RPMI8226 (cell line): ENCODE measurements around the gene PNLIPRP2.

Source experiments
- DNase-seq: peaks from one replicate; pipeline ENCODE4 v3.0.0-alpha.2; 2015

PNLIPRP2 gene

DNA sequence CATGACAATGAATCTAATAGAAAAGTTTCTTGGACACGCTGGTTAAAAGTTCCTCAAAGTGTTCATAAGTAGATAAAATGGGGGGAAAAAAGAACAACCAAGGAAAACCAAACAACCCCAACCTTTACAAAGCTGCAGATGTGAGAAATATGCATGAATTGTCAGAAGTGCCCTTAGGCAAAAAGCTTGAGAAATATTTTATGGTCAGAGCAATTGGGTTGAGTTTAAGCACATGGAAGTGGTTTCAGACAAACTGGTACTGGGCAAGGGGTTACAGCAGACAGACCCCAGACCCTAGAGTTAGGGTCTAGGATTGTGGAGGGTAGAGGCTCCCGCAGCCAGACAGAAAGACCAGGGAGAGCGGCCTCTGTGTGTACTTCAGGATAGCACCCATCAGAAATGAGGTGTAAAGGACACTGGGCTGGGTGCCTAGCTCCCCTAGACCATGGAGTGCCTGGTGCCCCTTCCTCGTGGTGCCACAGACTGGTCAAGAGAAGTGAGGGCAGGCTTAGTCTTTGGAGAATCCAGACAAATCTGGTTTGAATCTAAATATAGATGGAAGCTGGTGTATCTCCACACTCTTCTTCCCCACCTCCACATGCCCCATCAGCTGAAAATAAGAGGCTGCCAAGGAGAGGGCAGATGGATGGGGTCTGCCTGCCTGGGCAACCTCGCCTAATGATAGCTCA, 37.3 kb downstream of the PNLIPRP2 start:
- no peak for DNase-seq

DNA sequence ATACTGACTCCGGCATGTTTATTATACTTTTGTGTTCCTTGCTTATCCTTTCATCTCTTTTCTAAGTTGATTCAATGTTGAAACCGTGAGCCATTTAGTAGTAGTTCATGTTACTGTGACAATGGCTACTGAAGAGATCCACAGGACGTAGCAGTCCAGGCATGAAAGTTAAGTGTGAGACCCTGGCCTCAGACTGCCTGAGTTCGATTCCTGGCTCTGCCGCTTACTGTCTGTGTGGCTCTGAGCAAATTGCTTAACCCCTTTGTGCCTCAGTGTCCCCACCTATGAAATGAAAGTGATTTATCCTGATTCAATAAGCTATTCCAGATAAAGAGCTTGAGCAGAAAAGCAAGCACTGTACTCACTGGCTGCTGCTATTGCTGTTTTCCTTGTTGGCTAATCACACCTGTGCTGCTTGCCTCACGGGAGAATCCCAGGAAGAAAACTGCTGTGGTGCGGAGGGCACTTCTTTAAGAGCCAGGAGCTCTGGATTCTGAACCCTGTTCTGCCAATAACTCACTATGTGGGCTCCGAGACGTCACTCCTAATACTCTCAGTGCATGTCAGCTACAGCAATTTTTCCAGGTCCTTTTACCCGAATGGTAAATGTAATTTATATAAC, 38.4 kb downstream of the PNLIPRP2 start:
- no peak for DNase-seq

DNA sequence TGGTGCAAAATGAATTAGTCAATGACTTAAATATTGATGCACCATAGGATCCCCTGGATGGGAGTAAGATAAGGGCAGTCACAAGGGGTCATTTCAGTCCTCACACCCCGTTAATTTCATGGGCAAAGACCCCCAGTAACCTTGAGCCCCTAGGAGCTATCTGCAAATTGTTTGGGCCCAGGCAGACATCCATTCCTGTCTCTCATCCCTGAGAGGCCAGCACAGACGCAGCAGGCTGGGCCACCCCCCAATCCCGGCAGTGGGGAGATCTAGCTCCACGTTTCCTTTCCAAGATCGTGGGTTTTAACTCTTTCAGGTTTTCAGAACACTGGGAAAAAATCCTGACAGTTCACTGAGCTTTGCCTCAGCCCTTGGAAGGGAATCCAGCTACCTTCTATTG, 40.1 kb downstream of the PNLIPRP2 start:
- DNase-seq = no peak

DNA sequence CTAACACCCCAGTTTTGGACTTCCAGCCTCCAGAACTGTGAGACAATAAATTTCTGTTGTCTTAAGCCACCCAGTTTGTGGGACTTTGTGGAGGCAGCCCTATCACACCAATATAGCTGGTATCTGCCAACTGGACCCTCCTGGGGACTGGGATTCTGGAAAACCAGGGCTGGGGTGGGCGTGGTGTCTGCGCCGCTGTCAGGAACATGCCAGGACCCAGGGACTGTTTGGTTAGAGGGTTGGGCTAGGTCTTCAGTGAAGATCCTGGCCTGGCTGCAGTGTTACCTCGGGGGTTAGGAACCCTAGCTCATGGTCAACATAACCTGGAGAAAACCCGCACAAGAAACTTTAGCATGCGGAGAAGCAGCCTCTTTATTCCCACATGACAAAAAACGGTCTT, 42.6 kb downstream of the PNLIPRP2 start:
- DNase-seq = no peak

DNA sequence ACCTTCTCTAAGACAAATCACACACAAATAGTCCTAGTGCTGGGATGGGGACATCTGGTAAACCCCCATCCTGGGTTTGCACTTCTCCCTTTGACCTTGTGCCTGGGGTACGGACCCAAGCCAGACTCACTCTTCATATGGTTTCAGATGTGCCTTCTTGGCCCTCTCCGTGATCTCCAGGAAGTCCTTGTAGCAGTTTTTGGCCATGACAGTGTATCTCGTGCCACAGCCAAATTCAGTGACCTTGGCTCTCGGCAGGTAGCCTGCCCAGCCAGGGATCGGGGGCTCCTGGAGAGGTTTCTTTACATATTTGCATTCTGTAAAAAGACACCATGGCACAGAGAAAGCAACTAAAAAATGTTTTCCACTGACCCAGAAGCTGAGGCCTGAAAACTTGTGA, 43.9 kb downstream of the PNLIPRP2 start:
- no peak for DNase-seq

DNA sequence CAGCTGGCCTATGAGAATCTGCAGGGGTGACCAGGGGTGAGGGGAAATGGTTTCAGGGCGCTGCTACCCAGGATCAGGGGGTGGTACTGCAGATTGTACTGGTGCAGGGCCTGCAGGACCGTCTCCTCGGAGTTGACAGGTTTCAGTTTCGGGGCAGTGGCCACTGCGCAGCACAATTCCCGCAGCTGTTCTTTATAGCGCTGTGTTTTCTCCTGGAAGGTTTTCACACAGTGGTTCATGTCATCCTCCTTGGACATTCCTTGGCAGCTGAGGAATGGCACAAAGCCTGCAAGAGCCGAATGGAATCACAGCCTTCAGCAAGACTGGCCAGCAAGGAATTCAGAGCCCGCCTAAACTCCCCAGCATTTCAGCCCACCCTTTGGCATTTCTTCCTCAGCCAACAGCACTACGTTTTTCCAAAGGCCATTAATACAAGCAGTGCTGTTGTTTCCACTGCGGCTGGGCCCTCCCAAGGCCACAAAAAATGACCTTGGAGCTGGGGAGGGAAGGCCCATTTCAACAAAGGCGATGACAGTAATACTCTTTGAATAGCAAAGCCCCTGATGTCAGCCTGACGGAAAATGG, 44.9 kb downstream of the PNLIPRP2 start:
- DNase-seq = peak; percentile 25

DNA sequence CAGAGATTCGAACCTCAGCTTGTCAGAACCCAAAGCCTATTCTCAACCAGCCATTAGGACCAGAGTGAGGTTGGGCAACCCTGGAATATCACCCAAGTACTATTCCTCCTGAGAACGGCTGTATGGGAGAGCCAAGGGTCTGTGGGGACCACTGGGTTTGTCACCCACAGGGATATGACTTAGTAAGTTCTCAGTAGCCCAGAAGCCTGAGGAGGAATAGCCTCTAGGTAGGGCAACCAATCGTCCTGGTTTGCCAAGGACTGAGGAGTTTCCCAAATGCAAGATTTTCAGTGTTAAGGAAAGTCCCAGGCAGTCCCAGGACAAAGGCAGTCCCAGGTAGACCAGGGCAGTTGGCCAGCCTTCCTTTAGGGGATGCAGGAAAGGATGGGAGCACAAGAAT, 46.7 kb downstream of the PNLIPRP2 start:
- DNase-seq = no peak

DNA sequence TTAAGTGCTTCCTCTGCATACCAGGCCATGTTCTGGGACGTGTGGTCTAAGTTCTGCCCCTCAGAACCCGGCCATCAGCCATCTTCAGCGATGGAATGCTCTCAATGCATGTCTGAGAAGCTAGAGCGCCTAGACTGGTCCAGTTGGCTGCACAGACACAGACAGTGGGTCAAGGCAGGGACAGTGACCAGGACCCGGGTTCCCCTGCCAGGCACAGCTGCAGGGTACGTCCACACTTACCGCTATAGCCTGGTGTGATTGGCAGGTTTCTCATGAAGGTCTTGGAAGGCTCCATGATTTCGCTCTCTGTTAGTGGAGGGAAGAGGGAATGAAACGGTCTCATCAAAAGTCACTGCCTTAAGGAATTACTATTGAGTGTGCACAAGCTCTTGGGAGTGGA, 47.3 kb downstream of the PNLIPRP2 start:
- no peak for DNase-seq

DNA sequence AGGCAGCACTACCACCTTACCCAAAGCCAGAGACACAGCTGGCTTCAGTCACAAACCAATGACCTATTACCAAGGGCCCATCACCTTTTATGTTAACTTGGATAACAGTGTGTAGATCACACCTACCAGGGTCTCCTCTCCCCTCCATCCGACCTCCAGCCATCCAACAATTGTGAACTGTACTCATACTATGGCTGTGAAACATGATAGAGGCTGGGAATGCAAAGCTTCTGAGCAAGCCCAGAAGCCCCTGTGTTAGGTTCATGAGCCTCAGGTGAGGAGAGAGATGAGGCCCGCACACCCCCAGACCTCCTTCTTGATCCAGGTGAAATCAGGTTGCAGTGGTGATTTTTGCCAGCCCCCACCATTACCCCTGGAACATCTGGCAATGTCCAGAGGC, 47.7 kb downstream of the PNLIPRP2 start:
- no peak for DNase-seq

DNA sequence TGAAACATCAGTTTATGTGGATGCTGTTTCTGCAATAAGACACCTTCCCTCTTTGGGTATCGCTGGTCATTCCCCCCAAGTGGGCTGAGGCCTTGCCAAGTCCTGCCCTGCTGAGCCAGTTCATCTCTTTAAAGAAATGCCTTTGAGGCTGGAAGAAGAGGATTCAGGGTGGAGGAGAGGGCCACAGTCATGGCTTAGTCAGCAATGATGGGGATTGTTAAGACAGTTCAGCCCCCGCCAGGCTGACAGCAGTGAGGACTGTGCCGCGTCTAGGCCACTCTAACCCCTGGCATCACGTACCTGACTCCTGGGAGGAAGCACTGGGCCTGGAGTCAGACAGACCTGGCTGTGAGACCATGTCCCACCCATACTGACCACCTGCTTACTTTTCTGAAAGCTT, 48.3 kb downstream of the PNLIPRP2 start:
- DNase-seq = no peak

DNA sequence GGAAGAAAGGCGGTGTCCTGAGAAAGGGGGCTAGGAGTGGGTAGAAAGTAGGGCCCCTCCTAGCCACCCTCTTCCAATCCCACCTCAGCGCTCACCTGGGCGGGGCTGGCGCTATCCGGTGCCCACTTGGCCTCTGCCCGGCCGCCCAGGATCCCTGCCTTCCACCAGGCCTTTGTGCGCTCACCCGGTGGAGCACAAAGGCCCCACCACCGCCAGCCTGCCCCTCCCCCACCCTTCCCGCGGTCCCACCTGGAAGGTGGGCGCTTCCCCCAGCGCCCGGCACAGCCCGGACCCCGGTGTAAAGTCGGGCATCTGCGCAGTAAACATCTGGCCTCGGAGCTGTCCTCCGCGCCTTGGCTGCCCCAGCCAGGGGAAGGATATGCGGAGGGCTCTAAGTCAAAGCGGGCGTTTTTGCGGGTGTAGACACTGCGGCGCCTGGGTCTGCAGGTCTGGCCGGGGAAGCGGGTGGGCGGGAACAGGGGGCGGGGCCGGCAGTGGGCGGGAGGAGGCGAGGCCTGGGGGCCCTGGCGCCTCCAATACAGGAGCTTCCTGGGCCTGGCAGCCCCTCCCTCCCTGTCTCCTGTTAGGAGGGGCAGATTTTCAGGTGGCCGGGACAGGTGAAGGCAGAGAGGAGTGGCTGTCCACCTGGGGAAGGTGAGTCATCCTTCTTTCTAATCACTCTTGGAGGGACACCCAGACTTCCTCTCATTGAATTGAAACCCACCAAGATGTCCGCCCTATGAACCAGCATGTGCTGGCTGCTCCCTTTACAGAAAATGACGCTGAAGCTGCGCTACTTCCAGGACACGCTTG, 49.3 kb downstream of the PNLIPRP2 start:
- DNase-seq = no peak

DNA sequence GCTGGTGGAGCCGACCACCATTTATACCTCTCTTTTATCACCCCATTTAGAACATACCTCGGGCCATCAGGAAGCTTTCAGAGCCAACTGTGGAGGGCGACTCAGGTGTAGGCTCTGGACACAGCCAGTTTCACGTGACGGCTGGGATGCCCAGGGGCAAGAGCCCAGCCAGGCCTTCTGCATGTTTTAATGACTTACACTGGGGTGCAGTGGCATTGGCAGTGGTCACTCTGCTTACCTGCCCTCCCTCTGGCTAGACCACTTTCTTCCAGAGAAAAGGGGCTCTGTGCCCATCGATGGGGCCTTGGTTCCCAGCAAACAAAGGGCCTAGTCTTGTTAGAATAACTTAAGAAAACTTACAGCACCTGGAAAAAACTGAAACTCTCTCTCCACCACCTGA, 50.0 kb downstream of the PNLIPRP2 start:
- DNase-seq = no peak

DNA sequence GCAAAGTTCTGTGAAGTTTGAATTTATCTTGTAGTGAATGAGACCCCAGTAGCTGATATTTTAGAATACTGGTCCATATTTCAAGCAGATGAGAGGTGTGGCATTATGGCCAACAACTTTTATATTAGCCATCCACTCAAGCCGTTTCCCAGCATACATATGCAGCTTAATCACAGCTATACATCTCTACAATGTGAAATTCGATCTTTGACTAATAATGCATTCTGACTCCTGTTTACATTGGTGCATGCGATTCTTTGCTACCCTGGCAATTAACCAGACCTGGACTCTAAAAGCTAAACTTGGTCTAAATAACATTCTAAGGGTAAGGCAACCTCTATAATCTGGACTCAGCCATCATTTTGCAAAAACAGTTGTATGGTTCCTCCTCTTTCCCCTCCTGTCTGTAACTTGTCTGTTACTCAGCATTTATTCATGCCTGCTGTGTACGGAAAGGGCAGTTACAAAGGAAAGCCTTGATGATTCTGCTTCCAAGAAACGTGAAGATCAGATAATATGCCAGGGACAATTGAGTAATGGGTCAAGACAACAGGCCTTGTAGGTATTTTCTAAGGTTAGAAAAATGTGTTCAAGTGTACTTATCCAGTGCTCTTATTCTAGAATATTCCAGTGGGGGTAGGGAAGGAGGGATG, 50.6 kb downstream of the PNLIPRP2 start:
- DNase-seq = no peak

DNA sequence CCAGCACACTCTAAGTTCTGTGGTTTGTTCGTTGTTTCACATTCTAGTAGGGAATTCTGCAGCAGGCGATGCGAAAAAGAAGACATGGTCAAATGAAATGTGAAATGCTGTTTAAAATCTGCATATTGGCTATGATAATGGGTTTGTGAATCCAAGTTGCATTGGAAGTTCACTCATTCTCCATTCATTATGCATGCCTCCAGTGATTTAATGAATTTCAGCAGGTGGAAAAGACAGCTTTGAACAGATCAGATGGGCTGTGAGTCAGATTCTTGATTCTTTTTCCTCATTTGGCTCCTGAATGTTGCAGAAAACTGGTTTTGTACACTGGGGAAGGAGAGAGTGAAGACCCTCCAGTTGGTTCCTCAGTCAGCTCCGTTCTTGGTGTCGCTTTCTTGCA, 52.1 kb downstream of the PNLIPRP2 start:
- no peak for DNase-seq

DNA sequence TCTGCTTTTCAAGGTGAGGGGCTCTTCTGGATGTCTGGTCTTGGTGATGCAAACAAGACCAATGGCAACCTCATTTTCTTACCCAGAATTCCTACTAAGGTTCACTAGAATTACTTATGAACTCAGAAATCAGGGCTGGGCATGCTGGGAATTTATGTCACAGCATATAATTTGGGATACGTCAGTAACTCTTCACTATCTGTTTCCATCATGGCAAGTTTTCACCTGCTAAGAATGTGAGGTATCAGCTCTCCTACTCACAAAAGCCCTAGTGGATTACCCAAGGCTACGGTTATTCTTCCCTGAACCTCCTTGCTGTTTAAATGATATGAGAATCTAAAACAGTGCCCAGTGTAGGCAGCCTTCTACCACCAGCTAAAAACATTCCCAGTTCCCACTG, 53.1 kb downstream of the PNLIPRP2 start:
- DNase-seq = no peak

DNA sequence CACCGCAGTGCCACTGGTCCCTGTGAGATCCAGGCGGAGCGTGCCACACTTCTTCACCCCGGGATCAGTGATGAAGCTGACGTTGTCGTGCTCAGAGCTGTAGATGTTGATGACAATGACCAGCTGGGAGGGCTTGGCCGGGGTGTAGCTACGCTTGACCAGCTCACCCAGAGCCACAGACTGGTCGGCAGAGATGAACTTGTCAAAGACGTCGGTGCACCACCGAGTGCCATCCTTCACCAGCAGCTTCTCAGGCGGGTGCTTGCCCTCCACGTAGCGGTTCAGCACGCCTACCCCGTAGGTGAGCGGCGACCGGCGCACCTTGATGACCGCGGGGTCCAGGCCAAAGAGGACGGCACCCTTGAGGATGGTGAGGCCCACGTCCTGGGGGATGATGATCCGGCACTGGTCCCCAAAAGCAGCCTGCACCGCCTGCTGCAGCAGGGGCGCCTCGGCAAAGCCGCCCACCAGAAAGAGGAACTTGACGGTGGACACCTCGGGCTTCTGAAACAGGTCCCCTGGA, 54.2 kb downstream of the PNLIPRP2 start:
- no peak for DNase-seq

DNA sequence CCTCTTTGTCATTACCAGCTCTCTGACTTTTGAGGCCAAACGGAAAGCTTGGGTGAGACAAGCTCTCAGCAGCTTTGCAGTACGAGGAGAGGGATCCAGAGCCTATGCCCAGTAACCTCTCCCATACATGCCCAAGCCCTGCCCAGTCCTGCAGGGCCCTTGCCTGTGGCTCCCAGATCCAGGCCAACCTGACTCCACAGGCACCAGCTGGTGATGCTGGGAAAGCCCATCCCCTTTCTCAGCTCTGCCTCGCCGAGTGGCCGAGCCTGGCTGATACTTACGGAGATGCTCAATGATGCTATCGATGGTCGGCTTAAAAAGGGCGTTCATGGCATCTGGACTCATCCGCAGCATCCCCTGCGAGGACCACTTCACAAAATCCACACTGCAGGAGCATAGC, 55.4 kb downstream of the PNLIPRP2 start:
- no peak for DNase-seq

DNA sequence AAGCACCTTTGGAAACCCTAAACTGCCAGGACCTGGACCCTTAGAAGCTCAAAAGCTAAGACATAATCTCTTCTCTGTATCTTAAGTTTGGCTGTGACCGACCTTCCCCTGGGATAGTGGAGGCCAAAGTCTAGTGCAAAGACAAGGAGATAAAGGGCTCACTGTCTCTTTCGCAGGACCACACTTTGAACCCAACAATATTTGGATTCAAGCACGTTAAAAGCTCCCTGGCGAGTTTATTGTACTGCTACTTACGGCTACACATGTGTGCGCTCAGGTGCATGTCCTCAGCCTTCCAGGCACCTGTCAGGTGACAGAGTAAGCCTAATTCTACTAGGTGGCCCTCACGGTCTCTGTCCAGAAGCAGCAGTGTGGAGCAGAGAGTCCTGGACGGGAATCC, 55.9 kb downstream of the PNLIPRP2 start:
- DNase-seq = no peak

DNA sequence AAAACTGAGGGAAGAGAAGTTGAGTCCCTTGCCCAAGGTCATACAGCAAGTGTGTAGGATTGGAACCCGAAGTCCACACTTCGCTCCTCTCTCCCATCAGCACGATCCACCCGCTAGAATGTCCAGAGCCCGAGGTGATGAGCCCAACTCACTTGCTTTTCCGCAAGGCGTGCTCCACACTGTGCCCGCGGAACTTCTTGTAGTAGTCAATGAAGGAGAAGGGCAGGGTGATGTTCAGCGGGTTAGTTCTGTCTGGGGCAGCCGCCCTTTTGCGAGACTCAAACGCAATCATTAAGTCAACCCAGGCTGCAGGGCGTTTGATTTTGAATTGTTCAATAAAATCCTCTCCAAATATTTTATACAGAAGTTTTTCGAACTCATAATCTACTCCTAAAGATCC, 58.6 kb downstream of the PNLIPRP2 start:
- DNase-seq = no peak

DNA sequence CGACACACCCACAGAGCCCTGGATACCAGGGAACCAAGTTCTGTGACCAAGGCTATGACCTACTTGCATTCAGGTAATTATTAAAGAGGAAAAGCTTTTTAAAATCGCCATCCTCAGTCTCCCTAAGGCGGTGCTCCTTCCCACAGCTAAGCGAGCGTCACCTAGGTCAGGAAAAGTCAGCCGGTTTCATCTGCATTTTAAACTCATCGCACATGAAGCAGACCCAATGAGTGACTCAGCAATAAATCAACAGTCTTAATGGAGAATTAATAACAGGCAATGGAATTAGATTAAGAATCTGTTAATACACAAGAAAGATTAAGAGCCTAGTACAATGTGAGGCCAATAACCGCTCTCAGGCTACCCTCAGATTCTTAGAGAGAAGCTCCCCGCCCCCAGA, 62.4 kb downstream of the PNLIPRP2 start:
- no peak for DNase-seq

DNA sequence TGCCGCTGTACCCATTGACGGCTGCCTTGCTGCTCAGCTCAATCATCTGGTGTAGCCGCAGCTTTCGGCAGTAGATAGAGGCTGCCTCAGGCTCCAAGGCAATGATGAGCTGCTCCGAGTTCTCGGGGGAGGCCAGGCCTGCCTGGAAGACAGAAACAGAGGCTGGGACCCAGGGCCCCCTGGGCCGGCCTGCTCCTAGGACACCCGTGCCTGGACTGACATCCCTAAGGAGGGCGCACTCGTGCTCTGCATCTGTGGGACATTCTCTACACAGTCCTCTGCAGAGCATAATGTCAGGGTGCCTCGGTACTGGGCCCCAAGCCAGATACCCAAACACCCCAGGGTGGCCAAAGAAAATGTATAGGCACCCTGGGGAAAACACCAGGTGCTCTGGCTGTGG, 63.1 kb downstream of the PNLIPRP2 start:
- no peak for DNase-seq

DNA sequence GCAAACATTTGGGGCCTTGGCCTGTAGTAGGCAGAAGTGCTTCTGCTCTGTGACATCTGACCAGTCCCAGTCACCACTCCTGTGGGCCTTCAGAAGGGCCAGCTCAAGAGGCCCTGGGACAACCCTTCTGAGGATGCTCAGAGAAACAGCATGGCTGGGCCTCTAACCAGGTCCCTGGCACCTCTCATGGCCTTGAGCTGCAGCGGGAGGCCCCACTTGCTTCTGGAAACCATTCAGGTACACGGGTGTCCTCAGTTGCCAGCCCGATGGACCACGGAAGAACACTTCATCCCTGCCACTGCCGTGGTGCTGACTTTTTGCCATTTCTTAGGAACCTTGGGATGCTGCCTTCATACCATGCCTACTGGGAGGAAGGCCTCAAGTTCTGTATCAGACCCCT, 64.0 kb downstream of the PNLIPRP2 start:
- DNase-seq = no peak

DNA sequence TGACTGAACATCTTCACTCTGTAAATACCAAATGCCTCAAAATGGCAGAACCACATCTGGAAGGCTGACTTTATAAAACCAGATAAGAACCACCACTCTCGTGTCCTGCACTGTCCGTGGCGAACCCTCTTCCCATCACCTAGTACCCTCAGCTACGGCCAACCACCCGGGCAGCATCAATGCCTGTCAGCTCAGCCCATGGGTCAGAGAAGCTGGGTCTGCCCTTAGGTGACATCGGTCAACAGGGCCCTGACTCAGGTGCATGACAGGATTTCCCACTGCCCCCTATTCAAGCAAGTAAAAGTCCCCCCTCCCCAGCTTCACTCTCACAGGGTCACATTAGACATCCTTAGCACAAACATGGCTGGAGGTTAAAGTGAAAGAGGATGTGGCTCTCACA, 65.1 kb downstream of the PNLIPRP2 start:
- no peak for DNase-seq
